GM12872 (cell line): ENCODE measurements around the gene LAMA3.

Experiments used
- TF ChIP-seq, protein P1 (sequence below): IDR thresholded peaks from 3 replicates; pipeline ENCODE4 v1.5.1; 2011; ENCODE audit warnings: low read depth, mild to moderate bottlenecking, low read length, moderate library complexity; ENCODE audit not compliant: insufficient read depth

LAMA3 gene

DNA sequence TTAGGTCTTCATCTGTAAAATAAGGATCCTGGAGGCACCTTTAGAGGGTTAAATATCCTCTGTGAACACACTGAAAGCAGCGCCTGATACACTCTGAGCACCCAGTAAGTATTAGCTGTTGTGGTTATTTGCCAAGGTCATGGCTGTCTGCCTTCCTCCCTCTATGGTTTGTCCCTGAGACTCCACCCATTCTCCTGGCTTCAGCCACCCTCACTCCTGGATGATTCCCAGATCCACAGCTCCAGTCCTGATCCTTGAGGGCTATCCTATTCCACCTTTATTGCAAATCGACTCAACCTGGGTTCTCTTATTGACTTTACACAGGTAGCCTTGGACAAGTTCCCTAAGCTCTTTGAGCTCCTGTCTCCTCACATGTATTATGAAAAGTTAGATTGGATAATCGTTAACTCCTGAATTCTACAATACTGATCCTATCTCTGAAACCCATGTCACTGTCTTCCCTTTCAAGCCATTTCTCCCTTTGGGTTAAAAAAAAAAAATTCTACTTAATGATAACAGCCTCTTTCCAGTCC, 162.3 kb downstream of the LAMA3 start:
- TF ChIP-seq, protein P1, sequence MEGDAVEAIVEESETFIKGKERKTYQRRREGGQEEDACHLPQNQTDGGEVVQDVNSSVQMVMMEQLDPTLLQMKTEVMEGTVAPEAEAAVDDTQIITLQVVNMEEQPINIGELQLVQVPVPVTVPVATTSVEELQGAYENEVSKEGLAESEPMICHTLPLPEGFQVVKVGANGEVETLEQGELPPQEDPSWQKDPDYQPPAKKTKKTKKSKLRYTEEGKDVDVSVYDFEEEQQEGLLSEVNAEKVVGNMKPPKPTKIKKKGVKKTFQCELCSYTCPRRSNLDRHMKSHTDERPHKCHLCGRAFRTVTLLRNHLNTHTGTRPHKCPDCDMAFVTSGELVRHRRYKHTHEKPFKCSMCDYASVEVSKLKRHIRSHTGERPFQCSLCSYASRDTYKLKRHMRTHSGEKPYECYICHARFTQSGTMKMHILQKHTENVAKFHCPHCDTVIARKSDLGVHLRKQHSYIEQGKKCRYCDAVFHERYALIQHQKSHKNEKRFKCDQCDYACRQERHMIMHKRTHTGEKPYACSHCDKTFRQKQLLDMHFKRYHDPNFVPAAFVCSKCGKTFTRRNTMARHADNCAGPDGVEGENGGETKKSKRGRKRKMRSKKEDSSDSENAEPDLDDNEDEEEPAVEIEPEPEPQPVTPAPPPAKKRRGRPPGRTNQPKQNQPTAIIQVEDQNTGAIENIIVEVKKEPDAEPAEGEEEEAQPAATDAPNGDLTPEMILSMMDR, result no peak

GRCh38 chr18:23852236-23853045, 163.2 kb downstream of the LAMA3 start:
- TF ChIP-seq, protein P1, result no peak

DNA sequence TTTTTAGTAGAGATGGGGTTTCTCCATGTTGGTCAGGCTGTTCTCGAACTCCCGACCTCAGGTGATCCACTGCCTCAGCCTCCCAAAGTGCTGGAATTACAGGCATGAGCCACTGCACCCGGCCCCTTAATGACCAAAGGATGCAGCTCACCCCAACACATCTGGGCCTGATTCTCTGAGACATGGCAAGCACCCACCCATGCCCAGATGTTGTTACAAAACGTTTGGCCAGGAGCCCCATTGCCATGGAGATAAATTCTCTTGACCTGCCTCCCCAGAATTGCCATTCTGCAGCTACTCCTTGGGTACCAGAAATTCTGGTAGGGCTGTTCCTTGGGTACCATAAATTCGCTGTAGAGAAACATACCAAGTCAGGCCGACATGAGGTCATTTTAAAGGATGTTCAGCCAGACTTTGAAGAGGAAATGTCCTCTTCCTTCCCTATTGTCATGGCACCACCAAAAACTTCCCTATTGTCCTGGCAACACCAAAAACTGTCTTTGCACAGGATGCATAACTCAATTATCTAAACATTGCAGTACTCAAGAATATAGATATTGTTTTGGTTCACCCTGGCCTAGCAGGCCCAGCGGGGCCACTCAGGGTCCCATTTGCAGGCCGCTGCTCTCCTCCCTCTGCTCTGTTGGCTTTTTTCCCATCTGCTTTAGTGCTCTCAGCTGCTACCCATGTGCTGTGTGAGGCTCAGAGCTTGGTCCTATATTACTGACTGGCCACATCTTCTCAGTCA, 164.4 kb downstream of the LAMA3 start:
- TF ChIP-seq, protein P1, result no peak

- TF ChIP-seq, protein P1, result no peak
Observed at GRCh38 chr18:23855721-23856120, 166.5 kb downstream of the LAMA3 start.

DNA sequence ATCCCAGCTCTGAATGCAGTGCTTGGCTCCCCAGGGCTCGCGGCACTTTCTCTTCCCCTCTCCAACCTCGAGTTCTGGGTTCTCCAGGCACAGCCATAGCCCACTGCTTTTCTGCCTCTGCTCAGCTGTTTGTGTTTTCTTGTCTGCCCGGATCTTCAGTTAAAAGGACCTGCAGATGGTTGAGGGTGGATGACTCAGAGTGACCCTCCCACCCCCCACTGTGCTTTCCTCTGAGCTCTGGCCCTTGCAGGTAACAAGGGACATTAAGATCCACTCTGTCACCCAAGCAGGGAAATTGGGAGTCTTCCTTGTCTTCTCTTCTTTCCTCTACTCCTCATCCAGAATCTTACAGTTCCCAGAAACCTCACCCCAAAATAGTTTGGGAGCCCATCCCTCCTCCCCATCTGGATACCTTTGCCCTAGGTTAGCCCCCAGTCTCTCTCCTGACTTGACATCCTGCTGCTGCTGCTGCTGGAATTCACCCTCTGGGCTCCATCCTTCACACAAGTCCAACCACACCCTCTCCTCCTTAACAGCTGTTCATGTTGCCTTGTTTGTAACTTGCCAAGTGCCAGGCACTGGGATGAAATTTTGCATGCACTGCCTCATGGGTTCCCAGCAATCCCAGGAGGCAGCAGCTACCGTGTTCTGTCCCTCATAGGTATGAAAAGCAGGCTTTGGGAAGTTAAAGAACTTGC, 167.4 kb downstream of the LAMA3 start:
- TF ChIP-seq, protein P1, result no peak

DNA sequence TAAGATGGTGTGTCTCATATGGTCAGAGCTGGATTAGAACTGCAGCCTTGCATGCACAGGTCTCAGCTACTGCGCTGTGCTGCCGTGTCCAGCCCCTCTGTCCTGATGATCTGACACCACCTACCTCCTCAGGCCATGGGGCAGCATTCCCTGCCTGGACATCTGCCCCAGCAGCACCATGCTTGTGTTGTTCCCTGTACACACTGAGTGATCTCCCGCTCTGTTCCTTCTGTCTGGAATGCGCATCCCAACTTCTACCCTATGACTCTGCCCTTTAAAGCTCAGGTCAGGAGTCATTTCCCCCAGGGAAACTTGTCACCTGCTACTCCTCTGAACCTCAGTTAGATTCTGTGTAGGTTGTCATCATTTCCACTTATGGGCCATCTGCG, 167.9 kb downstream of the LAMA3 start:
- TF ChIP-seq, protein P1, result no peak

DNA sequence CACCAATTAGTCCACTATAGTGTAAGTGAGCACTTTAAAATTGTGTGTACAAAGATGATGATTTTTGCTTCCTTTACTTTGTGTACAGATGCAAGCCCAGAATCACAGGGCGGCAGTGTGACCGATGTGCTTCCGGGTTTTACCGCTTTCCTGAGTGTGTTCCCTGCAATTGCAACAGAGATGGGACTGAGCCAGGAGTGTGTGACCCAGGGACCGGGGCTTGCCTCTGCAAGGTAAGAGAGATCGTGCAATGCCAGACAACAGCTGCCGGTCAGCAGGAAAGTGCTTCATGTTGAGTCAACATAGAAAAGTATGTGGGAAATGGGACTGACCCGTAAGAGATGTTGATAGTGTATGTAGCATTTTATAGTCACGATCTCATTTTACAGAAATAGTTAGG, 168.5 kb downstream of the LAMA3 start:
- TF ChIP-seq, protein P1, result no peak
